GM18870 (cell line): ENCODE measurements around the gene ZFC3H1.
A peak's percentile ranks its signal among the peaks of the same experiment; 100 is the strongest.
"Not testable (repeated sequence)": the region's sequence is repeated elsewhere in the genome, so short reads cannot be mapped to it uniquely, and the experiment has no call there.

ENCODE experiments used
- ATAC-seq: cut with Tn5 transposase; IDR thresholded peaks from one replicate; pipeline ENCODE4 v1.9.1; 2021; ENCODE audit warnings: moderate library complexity; ENCODE audit not compliant: unreplicated experiment

Gene ZFC3H1, protein sequence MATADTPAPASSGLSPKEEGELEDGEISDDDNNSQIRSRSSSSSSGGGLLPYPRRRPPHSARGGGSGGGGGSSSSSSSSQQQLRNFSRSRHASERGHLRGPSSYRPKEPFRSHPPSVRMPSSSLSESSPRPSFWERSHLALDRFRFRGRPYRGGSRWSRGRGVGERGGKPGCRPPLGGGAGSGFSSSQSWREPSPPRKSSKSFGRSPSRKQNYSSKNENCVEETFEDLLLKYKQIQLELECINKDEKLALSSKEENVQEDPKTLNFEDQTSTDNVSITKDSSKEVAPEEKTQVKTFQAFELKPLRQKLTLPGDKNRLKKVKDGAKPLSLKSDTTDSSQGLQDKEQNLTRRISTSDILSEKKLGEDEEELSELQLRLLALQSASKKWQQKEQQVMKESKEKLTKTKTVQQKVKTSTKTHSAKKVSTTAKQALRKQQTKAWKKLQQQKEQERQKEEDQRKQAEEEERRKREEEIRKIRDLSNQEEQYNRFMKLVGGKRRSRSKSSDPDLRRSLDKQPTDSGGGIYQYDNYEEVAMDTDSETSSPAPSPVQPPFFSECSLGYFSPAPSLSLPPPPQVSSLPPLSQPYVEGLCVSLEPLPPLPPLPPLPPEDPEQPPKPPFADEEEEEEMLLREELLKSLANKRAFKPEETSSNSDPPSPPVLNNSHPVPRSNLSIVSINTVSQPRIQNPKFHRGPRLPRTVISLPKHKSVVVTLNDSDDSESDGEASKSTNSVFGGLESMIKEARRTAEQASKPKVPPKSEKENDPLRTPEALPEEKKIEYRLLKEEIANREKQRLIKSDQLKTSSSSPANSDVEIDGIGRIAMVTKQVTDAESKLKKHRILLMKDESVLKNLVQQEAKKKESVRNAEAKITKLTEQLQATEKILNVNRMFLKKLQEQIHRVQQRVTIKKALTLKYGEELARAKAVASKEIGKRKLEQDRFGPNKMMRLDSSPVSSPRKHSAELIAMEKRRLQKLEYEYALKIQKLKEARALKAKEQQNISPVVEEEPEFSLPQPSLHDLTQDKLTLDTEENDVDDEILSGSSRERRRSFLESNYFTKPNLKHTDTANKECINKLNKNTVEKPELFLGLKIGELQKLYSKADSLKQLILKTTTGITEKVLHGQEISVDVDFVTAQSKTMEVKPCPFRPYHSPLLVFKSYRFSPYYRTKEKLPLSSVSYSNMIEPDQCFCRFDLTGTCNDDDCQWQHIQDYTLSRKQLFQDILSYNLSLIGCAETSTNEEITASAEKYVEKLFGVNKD (N-terminal part only)

DNA sequence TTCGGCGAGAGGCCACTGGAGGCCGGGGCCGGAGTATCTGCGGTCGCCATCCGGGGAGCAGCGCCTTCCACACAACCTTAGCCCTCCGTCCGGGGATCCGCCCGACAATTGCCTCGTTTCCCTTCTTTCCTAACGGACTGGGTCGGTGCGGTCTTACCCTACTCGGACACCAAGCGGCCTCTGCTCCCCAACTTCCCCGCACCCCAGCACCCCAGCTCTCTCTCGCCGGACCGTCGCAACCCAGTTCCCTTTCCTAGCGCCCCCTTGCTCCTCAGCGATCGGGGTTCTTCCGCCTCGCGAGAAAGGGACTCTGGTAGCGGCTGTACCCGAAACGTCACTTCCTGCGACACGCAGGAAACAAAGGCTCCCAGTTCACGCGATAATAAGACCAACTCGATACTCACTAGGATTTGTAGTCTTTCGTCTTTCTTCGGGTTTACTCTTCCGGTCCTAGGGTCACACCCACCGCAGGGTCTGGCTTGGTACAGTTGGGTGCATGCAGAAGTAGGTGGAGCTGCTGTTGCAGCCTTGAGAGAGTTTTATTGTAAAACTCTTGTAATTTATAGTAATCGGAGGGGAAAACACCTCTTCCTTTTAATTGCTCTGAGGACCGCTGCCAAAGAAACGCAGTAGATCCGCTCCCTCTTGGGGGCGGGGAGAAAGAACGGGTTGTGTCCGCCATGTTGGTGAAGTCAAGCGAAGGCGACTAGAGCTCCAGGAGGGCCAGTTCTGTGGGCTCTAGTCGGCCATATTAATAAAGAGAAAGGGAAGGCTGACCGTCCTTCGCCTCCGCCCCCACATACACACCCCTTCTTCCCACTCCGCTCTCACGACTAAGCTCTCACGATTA lies at the start of gene ZFC3H1, which contains the start of gene THAP2:
Gene ZFC3H1, minus strand, starts transcription at position 288 of the 850 bp plus-strand sequence. Its CDS starts 238 bp downstream, at position 50.
Gene THAP2, plus strand, starts transcription at position 741 of the 850 bp plus-strand sequence. CDS start 209 bp downstream, outside the sequence.
- peak; percentile 96 for ATAC-seq

DNA sequence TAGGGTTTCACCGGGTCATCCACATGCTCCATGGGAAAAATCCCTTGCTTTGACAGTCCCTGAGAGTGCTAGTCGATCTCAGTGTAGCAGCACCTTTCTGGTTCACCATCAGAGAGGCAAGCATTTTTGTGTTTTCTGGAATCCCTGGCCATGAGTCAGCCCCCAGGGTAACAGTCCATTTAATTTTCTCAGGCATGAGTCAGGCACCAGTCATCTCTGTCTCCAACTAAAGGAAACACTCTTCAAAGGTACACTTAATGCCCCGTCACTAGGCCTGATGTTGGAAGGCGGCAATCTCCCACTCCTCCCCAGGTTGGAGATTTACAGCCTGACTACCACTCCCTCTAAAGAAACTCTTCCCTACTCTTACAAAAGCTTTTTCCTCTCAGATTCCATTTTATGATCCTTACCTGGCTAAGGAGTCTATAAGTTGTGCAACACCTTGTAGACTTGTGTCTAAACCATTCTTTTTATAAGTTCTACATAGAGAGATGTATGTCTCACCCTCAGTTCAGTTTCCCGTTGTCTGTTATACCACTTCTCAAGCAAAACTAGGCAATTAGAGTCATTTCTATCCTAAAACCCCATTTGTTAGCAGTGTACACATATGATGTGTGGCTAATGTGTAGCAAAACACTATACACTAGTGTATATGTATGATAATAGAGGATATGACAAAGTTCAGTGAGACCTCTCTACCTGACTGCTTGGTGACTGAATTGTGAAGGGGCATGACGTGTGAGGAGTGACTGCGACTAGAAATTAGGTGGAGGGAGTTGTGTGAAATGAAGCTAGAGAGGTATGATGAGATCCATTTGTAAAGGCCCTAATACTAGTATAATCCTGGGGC lies 46.9 kb upstream of the ZFC3H1 start:
- no peak for ATAC-seq

DNA sequence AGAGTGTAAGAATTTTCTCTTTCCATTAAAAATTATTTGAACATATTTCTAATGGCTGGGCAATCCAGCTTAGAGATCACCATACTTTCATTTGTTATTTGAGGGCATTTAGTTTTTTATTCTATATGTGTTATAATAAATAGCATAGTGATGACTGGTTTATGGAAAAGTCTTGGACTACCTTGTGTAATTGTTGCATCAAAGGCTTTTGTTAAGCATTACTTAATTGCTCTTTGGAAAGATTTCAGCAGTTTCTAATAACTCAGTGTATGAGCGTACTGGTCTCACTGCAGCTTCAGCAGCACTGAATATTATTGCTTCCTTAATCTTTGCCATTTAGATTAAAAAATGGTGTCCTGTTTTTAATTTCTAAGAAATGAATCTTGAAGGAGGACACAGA lies 45.0 kb upstream of the ZFC3H1 start:
- no peak for ATAC-seq

DNA sequence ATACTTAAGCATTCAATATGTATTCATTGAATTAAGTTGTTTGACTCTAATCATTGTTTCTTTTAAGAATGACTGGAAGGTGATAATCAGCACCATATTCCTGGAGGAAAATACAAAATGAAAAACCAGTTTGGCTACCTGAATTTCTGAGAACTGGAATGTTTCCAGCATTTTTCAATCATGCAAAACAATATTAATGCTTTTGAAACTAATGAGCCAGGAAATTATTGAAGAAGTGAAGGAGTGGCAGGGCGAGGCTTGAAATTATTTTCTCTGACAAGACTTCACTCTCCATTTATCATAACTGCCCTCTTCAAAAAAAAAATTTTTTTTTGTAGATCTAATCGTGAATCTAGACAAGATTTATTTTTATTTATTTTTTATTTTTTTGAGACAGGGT lies 41.3 kb upstream of the ZFC3H1 start:
- no peak for ATAC-seq

DNA sequence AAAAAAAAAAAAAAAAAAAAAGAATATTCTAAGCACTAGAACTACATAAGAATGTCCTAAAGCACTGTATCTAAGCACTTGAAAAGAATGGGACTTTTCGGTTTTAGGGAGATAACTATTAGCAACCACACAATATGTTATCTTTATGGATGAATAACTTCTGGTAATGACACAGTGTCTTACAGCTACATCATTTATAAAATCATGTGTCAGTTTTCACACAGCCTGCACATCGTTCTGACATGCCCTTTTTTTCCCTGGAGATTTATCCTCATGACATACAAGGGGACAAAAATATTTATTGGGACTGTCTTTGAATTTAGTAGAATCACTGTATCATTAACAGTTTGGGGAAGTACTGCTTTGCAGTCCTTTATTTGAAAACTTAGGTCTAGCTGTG lies 39.6 kb upstream of the ZFC3H1 start:
- ATAC-seq: no peak

DNA sequence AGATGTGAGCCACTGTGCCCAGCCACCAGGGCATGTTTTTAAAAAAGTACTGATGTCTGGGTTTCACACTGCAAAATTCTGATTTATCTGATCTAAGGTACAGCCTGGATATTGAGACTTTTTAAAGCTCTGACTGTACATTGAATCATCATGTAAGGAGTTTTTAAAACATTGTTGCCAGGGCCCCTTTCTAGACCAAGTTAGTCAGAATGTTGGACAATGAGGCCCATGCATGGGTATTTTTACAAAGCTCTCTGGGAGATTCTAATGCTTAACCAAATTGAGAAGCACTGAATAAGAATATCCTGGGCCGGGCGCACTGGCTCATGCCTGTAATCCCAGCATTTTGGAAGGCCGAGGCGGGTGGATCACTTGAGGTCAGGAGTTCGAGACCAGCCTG lies 38.9 kb upstream of the ZFC3H1 start:
- no peak for ATAC-seq

DNA sequence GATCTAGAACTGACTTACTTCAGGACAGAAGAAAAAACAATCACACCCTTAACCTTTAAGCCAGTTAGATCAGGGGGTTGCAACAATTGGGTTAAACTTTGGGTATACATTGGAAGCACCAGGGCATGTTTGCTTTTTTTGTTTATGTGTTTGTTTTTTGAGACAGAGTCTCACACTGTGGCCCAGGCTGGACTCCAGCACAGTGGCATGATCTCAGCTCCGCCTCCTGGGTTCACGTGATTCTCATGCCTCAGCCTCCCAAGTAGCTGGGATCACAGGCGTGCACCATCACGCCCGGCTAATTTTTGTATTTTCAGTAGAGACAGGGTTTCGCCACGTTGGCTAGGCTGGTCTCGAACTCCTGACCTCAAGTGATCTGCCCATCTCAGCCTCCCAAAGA lies 38.5 kb upstream of the ZFC3H1 start:
- not testable (repeated sequence) for ATAC-seq

DNA sequence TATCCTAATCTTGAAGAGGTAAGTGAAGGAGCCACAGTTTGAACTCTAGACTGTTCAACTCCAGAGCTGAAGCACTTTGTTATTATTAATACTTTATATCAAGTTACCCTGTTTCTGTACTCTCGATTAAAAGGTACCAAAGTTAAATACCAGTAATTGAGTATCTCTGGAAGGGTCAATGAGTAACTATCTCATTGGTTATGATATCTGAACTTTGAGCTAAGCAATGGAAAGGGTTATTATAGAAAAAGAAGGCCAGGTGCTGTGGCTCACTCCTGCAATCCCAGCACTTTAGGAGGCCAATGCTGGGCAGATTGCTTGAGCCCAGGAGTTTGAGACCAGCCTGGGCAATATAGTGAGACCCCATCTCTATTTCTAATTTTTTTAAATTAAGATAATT lies 32.1 kb upstream of the ZFC3H1 start:
- no peak for ATAC-seq

DNA sequence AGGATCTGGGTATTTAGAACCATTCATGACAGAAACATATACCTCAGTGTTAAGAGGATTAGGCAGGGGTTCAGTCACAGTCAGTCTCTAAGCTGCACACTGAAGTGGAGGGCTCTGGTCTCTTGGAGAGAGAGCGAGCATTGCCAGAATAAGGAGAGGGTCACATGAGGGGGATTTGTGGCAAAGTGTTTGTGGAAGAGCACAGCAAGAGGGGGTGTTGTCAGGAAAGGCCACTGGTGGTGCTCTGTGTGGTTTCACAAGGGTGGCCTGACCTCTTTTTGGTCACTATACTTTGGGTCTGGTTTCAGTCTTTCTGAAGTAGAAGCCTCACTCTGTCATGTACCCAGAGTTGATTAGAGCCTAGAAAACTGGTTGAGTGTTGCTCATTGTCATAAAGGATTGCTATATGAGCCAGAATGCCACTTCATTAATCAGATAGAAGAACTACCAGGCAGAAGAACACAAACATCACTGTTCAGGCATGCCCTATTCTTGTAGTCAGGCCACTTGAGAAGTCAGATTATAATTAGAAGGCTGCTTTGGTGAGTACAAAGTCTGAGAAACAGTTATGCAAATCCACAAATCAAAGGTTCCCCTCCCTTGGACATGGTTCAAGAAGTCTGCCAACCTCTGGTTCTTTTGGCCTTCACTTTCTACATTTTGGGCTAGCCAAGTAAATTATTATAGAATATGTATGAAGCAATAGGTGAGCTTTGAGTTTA lies 30.6 kb upstream of the ZFC3H1 start:
- peak; percentile 93 for ATAC-seq

DNA sequence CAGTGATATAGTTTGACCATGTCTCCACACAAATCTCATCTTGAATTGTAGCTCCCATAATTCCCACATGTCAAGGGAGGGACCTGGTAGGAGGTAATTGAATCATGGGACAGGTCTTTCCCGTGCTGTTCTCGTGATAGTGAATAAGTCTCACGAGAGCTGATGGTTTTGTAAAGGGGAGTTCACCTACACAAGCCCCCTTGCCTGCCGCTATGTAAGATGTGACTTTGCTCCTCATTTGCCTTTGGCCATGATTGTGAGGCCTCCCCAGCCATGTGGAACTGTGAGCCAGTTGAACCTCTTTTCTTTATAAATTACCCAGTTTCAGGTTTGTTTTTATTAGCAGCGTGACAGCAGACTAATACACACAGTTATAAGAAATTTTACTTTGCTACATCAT lies 30.0 kb upstream of the ZFC3H1 start:
- not testable (repeated sequence) for ATAC-seq

DNA sequence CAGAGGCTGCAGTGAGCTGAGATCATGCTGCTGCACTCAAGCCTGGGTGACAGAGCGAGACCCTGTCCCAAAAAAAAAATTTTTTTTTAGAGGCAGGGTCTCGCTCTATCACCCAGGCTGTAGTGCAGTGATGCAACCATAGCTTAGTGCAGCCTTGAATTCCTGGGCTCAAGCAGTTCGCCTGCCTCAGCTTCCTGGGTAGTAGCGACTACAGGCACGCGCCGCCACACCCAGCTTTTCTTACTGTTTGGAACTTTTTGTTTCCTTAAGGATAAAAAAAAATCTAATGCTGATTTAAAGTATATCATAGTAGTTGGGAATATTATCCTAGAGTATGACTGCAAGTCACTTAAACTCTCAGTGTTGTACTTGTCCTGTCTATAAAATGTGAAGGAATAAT lies 29.5 kb upstream of the ZFC3H1 start:
- ATAC-seq: no peak

DNA sequence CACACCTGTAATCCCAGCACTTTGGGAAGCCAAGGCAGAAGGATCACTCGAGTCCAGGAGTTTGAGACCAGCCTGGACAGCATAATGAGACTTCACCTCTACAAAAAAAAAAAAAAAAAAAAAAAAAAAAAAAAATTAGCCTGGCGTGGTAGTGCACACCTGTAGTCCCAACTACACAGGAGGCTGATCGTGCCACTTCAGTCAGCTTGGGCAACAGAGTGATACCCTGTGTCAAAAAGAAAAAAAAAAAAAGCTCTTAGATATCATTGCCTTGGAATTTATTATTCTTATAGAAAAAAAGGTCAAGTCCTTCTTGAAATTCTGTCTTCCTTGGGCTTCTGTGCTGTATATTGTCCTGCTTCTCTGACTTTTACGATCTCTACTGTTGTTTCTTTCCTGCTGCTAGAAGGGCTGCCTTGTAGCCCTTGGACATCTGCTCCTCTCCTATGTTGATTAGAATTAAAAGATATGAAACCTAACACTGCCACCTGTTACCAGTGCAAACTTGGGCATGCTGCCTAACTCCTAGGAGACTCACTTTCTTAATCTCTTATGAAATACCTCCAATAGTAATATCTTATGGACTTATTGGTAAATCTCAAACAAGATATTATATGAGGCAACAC lies 28.0 kb upstream of the ZFC3H1 start:
- no peak for ATAC-seq

DNA sequence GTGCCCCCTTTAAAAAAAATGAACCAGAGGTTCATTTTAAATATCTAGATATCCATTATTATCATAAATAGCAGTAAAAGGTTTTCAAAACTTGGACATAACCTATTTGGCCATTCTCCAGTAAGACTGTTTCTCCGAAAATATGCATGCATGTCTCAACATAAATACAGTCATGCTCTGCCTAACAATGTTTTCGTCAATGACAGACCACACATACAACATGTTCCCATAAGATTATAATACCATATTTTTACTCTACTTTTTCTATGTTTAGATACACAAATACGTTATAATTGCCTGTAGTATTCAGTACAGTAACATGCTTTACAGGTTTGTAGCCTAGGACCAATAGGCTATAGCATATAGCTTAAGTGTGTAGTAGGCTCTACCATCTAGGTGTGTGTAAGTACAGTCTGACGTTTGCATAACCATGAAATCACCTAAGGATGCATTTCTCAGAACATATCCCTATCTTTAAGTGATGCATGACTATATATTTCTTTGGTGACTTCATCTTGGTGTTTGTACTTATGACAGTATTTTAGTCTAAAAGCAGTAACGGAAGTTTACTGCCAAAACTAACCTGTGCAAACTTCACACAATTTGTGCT lies 25.4 kb upstream of the ZFC3H1 start:
- ATAC-seq: no peak

DNA sequence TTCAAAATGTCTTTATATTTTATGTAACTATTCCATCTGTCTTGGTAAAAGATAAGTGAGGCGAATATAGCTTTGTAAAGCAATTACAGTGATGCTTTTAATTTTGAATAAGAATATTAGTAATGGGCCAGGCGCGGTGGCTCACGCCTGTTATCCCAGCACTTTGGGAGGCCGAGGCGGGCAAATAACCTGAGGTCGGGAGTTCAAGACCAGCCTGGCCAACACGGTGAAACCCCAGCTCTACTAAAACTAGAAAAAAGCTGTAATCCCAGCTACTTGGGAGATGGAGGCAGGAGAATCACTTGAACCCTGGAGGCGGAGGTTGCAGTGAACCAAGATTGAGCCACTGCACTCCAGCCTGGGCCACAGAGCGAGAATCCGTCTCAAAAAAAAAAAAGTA lies 23.5 kb upstream of the ZFC3H1 start:
- ATAC-seq: not testable (repeated sequence)

DNA sequence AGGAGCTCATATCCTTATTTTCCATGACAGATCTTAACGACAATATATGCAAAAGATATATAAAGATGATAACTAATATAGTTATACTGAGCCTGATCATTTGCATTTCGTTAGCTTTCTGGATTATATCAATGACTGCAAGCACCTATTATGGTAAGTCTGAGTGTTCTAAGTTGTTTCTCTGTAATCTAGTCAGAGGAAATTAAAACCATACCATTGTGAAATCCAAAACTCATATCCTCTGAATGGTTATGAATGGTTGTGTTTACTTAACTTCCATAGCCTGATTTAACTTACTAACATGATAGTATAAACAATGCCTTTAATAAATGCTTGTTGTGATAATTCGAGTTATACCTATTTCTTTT lies 23.0 kb upstream of the ZFC3H1 start:
- ATAC-seq: no peak

DNA sequence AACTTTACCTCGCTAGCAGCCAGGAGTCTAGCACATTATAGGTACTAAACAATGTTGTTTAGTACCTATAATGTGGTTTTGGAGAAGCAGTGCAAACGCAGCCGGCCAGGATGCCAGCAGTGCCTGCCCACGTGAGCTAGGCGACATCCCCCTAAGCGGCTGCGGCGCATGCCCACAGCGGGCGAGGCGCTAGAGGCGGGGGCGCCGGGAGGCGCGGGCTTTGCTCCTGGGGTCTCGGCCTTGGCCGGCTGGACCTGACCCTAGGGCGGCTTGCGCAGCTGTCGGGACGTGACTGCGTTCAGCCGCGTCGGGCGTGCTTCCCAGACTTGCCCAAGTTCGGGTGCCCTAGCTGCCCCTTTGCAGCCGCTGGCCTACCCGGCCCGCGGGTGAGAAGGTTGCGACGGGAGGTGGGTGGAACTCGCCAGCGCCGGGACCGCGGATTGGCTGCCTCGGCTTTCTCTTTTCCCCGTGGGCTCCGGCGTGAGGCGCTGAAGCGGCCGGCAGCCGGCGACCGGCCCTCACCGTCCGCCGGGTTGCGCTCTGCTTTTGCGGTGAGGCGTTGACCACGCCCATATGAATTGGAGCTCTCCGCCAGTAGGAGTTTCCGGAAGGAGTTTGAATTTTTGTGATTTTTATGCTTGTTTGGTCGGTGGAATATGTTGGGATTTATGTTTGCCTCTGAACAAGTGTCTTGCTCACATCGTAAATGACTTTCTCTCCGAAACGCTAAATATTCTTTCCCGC lies 22.4 kb upstream of the ZFC3H1 start, which contains the start of gene TMEM19:
Gene TMEM19, plus strand, starts transcription at position 169 of the 744 bp plus-strand sequence. CDS start 599 bp downstream, outside the sequence.
- ATAC-seq: peak; percentile 77
